Activated CD4-positive, alpha-beta T cell treated with anti-CD3 and anti-CD28 coated beads, Interleukin-2, amount 50 U/mL, for 24 hours (primary cell): ENCODE measurements around the gene MAML2.

Experiments used
- DNase-seq, 2 donors: peaks; one replicate each; pipeline ENCODE4 v3.0.0-alpha.2; 2020; ENCODE audit warnings: low read depth in 1 of 2, low spot score in 1 of 2

The MAML2 gene

GRCh38 chr11:96339706-96340554 lies 3.1 kb downstream of the MAML2 start:
- no peak for DNase-seq

GRCh38 chr11:96338910-96339705 lies 3.9 kb downstream of the MAML2 start:
- DNase-seq: peak in 1 of 2 donors; percentile 26

GRCh38 chr11:96337541-96338431 lies 5.2 kb downstream of the MAML2 start:
- peak in 1 of 2 donors; percentile 44 for DNase-seq

- DNase-seq: no peak
Observed at GRCh38 chr11:96335388-96335787, 7.6 kb downstream of the MAML2 start.

- no peak for DNase-seq
Observed at GRCh38 chr11:96334219-96334618, 8.8 kb downstream of the MAML2 start.

- no peak for DNase-seq
Observed at GRCh38 chr11:96333191-96333719, 9.7 kb downstream of the MAML2 start.

GRCh38 chr11:96332126-96332771 lies 10.7 kb downstream of the MAML2 start:
- DNase-seq: no peak

- DNase-seq: no peak
Observed at GRCh38 chr11:96331699-96332116, 11.3 kb downstream of the MAML2 start.

GRCh38 chr11:96330511-96330859 lies 12.5 kb downstream of the MAML2 start:
- DNase-seq: no peak

- DNase-seq: no peak
Observed at GRCh38 chr11:96329855-96330510, 13.0 kb downstream of the MAML2 start.

- DNase-seq: no peak
Observed at GRCh38 chr11:96329419-96329818, 13.6 kb downstream of the MAML2 start.

GRCh38 chr11:96328395-96329010 lies 14.5 kb downstream of the MAML2 start:
- no peak for DNase-seq

- DNase-seq: no peak
Observed at GRCh38 chr11:96326959-96327358, 16.0 kb downstream of the MAML2 start.

GRCh38 chr11:96324912-96325311 lies 18.1 kb downstream of the MAML2 start:
- no peak for DNase-seq

- DNase-seq: no peak
Observed at GRCh38 chr11:96323642-96323985, 19.4 kb downstream of the MAML2 start.

GRCh38 chr11:96322775-96323641 lies 20.0 kb downstream of the MAML2 start:
- DNase-seq: no peak

GRCh38 chr11:96321091-96321490 lies 21.9 kb downstream of the MAML2 start:
- no peak for DNase-seq

GRCh38 chr11:96319898-96320656 lies 22.9 kb downstream of the MAML2 start:
- DNase-seq: no peak
